DMS53 treated with DMSO at 0.1 percent for 48 hours (cell line): ENCODE measurements around the gene PTPN1.
A peak's percentile ranks its signal among the peaks of the same experiment; 100 is the strongest.

Experiments
- DNase-seq: peaks from one replicate; lab custom pipeline; 2025; ENCODE audit not compliant: unreplicated experiment; lab: John Stamatoyannopoulos, UW

PTPN1 gene

GRCh38 chr20:50574108-50574507 is 63.9 kb downstream of the PTPN1 start:
- DNase-seq, result no peak

DNA sequence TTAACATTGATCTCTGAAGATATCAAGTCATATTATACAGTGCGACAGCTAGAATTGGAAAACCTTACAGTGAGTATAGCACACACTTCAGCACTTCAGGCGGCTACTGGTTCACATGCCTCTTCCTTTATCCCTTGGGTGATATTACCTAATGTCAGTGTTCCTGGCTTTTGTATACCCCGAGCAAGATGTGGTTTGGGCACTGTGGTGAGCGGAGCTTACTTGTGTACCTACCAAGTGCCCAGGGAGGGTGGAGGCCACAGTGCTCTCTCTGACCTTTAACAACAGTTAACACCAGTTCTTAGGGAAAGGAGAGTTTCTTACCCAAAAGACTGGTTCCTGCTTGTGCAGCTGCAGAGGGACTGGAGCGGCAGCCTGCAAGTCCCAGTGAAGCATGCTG is 64.4 kb downstream of the PTPN1 start:
- no peak for DNase-seq

DNA sequence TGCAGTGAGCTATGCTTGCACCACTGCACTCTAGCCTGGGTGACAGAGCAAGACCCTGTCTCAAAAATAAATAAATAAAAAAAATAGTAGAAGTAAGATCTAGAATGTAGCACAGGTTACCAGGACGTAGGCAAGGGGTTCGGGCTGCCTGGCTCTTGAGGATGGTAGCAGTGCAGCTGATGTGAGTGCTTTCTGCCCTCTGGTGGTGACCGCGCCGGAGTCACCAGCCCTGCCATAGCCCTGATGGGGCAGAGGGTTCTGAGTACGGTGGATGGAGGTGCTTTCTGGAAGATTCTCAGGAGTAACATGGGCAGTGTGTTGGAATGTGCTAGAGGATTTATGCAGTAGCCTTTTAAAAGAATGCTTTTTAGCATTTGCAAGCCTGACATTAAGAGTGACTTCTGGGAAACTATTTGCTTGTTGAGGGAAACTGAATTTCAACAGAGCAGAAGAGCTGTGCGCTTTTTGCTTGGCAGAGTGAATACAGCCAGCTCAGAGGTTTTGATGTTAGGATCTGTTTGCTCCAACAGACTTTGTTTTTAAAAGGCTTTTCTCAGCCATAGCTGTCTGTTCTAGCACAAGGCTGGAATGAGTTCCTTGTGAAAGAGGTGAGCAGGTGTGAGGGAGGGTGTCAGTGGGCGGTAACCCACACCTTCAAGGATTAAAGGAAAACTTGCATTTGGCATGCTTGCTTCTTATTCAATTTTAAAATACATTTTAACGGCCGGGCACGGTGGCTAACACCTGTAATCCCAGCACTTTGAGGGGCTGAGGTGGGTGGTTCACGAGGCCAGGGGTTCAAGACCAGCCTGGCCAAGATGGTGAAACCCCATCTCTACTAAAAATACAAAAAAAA is 65.9 kb downstream of the PTPN1 start:
- DNase-seq, result no peak

DNA sequence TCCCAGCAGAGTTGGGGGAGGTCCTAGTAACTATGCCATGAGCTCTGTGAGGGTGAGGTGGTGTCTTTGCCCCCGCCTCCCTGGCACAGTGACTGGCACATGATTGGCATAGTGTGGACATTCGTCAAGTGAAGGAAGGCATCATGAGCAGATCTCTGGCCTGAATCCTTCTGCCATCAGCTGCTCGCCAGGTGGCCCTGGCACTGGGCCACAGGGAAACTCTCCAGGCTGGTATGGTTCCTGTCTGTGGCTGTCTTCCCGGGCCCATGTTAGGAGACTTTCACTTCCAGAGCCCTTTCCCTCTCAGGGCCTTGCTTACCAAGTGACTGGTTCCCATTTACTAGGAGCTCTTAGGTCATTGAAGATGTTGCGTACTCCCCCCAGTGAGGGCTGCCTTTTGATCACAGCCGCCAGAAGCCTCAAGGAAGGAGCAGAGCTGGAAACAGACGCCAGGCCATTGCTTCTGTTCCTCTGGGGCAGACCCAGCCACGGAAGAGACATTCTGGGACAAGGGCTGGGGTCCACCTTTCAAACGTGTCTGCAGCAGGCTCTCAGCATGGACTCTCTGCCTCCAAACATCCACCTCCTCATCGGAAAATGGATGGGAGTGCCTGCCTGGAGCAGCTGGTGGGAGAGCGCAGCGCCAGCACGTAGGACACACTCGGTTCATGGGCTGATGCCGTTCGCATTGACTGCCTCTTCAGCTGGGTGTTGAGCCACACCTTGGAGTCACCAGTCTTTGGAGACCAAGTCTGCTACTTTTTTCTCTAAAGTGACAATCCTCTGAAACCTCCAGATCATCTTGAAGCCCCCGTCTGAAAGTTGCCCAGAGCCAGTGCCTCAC is 67.2 kb downstream of the PTPN1 start:
- no peak for DNase-seq

GRCh38 chr20:50578061-50578777 is 68.0 kb downstream of the PTPN1 start:
- no peak for DNase-seq

DNA sequence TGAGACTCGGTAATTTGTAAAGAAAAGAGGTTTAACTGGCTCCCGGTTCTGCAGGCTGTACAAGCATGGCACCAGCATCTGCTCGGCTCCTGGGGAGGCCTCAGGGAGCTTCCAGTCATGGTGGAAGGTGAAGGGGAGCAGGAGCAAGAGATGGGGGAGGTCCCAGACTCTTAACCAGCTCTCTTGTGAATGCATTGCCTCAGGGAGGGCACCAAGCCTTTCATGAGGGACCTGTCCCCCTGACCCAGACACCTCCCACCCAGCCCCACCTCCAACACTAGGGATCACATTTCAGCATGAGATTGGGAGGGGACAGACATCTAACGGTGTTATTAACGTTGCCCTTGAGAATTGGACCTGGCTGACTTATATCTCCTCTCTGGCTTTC is 68.6 kb downstream of the PTPN1 start:
- no peak for DNase-seq

DNA sequence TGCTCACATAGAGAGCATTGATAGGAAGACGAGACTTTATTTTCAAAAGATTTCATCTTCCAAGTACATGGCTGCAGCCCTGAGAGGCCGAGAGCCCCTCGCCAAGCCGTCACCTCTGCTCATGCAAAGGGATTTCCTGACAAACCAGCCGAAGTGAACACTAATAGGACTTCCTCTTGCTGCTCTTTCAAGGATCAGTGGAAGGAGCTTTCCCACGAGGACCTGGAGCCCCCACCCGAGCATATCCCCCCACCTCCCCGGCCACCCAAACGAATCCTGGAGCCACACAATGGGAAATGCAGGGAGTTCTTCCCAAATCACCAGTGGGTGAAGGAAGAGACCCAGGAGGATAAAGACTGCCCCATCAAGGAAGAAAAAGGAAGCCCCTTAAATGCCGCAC is 69.3 kb downstream of the PTPN1 start:
- no peak for DNase-seq

GRCh38 chr20:50580016-50580747 is 70.0 kb downstream of the PTPN1 start:
- DNase-seq, result peak; percentile 22

GRCh38 chr20:50580842-50581544 is 70.8 kb downstream of the PTPN1 start:
- DNase-seq, result no peak

GRCh38 chr20:50582092-50582491 is 71.9 kb downstream of the PTPN1 start:
- no peak for DNase-seq

GRCh38 chr20:50582591-50583234 is 72.5 kb downstream of the PTPN1 start:
- DNase-seq, result no peak

DNA sequence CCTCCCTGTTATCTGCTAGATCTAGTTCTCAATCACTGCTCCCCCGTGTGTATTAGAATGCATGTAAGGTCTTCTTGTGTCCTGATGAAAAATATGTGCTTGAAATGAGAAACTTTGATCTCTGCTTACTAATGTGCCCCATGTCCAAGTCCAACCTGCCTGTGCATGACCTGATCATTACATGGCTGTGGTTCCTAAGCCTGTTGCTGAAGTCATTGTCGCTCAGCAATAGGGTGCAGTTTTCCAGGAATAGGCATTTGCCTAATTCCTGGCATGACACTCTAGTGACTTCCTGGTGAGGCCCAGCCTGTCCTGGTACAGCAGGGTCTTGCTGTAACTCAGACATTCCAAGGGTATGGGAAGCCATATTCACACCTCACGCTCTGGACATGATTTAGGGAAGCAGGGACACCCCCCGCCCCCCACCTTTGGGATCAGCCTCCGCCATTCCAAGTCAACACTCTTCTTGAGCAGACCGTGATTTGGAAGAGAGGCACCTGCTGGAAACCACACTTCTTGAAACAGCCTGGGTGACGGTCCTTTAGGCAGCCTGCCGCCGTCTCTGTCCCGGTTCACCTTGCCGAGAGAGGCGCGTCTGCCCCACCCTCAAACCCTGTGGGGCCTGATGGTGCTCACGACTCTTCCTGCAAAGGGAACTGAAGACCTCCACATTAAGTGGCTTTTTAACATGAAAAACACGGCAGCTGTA is 73.4 kb downstream of the PTPN1 start:
- no peak for DNase-seq

GRCh38 chr20:50584687-50585086 is 74.5 kb downstream of the PTPN1 start:
- DNase-seq, result no peak

DNA sequence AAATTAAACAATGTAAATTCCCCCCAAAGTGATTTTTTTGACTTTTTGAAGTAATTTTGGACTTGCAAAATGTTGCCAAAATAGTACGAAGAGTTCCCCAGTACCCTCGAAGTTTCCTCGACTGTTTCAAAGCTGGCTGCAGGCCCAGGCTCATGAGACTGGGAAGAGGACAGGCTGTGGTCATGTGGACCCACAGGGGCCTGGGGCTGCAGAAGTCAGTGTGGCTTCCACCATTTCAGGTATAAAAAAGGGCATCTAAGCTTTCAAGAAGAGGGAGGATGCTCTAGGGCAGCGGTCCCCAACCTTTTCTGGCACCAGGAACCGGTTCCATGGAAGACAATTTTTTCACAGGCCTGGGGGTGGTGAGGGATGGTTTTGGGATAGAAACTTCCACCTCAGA is 75.0 kb downstream of the PTPN1 start:
- no peak for DNase-seq

DNA sequence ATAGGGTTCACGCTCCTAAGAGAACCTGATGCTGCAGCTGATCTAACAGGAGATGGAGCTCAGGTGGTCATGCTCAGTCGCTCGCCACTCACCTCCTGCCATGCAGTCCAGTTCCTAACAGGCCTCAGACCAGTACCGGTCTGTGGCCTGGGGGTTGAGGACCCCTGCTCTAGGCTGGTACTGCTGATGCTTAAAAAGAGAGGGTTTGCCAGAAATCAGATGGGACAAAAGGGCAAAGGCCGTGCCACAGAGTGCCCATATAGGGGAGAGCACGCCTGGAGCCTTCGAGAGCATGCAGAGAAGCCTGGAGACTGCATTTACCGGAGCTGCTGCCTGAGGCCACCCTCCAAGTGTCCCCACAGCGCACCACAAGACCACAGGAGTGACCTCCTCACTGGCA is 75.5 kb downstream of the PTPN1 start:
- peak; percentile 52 for DNase-seq

DNA sequence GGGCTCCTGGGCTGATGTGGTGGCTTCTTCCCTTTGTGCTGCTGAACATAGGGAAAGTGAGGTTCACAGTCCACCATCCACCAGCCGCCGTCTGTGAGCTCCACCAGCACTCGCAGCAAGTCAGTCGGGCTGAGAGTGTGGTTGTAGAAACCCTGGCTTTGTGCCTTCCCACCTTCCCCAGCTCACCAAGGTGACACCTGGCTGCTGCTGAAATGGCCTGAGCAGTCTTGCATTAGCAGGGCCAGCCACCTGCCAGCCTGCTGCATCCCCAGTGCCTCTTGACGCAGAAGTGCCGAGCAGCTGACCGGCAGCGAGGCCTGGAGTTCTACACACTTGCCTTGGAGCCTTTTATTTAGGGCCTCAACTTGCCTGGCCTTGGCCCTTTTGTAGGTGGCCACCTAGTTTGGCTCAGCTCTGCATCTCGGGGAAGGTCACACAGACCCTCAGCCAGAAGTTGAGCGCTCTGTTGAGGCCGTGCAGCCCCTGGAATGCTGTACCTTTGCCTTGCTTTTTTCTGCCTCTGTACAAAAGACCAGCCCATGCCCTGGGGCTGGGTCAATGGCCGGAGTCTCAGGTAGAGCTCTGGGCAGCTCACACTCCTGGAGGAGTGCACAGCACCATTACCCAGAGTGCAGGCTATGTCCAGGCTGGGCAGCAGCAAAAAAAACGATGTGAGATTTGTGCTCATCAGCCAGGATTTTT is 76.5 kb downstream of the PTPN1 start:
- DNase-seq, result peak; percentile 70

DNA sequence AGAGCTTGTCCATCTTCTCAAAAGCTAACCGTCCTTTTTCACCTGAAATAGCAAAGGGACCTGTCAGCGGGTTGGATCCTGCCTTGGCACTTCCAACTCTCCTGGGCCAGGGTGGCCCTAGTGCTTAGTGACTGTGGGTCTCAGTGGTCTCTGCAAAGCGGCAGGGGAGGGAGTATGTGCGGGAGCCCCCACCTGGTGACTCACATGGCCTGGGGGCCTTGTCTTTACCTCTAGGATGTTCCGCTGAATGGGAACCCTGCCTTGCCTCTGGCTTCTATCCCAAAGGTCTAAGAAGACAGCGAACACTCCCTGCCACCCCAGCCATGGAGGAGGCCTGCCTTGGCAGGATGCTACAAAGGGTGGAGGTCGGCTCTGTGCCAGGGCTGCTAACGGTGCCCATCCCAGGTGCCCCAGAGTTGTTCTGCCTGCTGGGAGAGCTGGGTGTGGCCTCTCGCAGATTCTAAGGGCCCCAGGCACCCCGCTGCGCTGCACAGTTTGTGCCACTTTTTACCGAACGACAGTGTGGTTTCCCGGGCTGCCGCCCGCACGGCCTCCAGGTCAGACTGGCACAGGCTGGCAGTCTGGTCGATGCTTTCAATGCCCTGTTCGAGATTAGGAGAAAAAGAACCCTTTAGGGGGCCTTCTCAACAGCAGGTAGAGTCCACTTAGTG is 77.2 kb downstream of the PTPN1 start:
- DNase-seq, result no peak
